ENCODE data around the gene FCAR.
"Not testable (repeated sequence)": the region's sequence is repeated elsewhere in the genome, so short reads cannot be mapped to it uniquely, and the experiment has no call there.

Gene FCAR

DNA sequence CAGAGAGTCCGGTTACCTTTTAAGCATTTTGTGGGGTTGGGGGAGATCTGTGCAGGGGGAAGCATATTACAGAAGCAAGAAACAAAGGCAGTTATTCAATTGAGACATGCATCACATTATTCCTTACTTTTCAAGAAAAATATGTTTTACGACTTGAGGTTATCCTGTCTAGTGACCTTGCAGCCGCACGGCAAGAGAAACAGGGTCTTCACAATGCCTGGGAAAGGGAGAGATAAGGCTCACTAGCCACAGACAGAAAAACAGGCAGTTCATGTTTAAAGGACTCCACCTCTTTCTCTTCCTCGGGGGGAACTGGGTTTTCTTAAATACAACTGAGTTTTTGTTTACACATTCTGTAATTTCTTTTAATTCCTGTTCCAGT is 31.4 kb downstream of the FCAR start:
- no peak overlapping the region for H3K4me3 ChIP-seq (ENCODE audit: low read depth, low read length)
- TF ChIP-seq, protein P1, sequence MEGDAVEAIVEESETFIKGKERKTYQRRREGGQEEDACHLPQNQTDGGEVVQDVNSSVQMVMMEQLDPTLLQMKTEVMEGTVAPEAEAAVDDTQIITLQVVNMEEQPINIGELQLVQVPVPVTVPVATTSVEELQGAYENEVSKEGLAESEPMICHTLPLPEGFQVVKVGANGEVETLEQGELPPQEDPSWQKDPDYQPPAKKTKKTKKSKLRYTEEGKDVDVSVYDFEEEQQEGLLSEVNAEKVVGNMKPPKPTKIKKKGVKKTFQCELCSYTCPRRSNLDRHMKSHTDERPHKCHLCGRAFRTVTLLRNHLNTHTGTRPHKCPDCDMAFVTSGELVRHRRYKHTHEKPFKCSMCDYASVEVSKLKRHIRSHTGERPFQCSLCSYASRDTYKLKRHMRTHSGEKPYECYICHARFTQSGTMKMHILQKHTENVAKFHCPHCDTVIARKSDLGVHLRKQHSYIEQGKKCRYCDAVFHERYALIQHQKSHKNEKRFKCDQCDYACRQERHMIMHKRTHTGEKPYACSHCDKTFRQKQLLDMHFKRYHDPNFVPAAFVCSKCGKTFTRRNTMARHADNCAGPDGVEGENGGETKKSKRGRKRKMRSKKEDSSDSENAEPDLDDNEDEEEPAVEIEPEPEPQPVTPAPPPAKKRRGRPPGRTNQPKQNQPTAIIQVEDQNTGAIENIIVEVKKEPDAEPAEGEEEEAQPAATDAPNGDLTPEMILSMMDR (IDR thresholded peaks at IDR 0.05; ENCODE audit: low read depth, low read length, missing control alignments), result no peak
- no peak for DNase-seq (ENCODE audit: low read depth)

DNA sequence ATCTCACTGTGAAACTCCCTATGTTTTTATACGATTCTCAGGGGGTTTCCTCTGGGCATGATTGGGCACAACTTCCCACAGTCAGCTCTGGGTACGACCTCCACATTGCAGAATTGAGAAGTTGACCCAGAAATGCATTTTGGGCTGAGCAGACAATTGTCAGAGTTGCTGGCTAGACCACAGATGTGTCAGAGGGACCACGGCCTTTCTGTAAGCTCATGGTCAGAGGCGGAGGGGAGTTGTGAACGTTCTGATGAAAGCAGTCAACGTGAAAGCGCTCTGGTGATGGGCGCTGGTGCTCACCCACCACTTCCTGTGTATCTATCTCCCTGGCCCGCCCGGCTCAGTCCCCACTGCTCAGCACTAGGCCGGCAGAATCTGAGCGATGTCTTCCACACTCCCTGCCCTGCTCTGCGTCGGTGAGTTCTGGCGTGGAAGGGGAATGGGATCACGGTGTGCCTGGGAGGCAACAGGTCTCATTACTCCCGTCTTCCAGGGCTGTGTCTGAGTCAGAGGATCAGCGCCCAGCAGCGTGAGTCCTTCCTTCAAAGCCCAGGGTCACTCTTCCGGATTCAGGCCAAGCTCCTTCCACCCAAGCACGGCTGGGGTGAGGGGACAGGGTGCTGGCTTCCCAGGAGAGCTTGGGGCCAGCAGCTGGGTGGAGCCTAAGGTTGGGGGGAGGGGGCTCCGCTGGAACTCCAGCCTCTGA is 31.9 kb downstream of the FCAR start, which contains the start of gene NCR1:
NCR1 (plus strand) TSS at position 346 of the 709 bp plus-strand sequence; CDS start at position 386, 40 bp downstream.
- H3K4me3 ChIP-seq (ENCODE audit: low read depth, low read length), result no peak within 1 kb of the TSS
- TF ChIP-seq, protein P1 (IDR thresholded peaks at IDR 0.05; ENCODE audit: low read depth, low read length, missing control alignments), result no peak
- DNase-seq (ENCODE audit: low read depth), result no peak

DNA sequence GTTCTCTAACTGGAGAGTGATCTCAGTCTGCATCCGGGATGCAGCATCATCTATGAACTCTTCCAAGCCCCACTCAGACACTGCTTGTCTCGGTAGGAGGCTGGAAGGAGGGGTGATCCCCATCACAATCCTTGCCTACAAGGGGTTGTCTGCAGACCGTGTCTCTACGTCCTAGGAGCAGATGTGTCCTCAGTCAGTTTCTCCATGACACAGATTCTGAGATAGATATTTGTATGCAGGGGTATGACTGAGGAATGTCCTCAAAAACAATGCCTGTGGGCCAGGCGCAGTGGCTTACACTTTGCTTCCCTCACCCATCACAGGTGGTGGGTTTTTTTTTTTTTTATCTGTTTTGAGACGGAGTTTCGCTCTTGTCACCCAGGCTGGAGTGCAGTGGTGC is 32.8 kb downstream of the FCAR start:
- TF ChIP-seq, protein P1 (IDR thresholded peaks at IDR 0.05; ENCODE audit: low read depth, low read length, missing control alignments), result no peak

DNA sequence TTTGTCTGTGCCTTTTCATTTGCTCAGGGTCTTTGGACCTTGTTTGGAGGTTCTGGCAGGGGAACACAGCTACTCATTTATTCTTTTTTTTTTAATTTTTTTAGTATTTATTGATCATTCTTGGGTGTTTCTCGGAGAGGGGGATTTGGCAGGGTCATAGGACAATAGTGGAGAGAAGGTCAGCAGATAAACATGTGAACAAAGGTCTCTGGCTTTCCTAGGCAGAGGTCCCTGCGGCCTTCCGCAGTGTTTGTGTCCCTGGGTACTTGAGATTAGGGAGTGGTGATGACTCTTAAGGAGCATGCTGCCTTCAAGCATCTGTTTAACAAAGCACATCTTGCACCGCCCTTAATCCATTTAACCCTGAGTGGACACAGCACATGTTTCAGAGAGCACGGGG is 33.9 kb downstream of the FCAR start:
- DNase-seq (ENCODE audit: low read depth); H3K4me3 ChIP-seq (ENCODE audit: low read depth, low read length): not testable (repeated sequence)

More for the DNA sequence above, 32.8 kb downstream of the FCAR start:
- no peak for DNase-seq (ENCODE audit: low read depth)
- H3K4me3 ChIP-seq (ENCODE audit: low read depth, low read length), result no peak overlapping the region

DNA sequence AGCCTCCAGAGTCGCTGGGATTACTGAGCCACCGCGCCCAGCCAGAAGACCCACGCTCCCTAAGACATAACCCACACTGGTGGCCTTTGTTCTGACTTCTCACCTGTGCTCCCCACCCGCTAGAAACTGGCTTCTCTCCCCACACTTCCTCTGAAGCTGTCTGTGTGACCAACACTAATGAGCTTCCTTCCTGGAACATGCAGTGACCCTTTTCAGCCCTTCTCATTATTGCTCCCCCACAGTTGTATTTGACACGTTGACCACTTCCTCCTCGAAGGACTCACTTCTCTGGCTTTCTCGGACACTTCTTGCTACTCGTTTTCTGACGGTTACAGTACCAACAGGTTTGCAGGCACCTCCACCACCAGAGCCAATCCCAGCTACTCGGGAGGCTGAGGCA is 42.8 kb downstream of the FCAR start:
- TF ChIP-seq, protein P1 (IDR thresholded peaks at IDR 0.05; ENCODE audit: low read depth, low read length, missing control alignments), result no peak
- H3K4me3 ChIP-seq (ENCODE audit: low read depth, low read length), result no peak overlapping the region
- DNase-seq (ENCODE audit: low read depth), result no peak

DNA sequence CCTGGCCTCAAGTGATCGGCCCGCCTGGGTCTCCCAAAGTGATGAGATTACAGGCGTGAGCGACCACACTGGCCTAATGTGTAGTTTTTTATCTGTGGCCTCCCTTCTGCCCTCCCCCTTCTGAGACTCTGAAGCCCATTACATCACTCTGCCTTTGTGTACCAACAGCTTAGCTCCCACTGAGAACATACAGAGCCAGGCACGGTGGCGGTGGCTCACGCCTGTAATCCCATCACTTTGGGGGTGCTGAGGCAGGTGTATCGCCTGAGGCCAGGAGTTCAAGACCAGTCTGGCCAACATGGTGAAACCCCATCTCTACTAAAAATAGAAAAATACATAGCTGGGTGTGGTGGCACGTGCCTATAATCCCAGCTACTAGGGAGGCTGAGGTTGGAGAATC is 44.5 kb downstream of the FCAR start:
- no peak for DNase-seq (ENCODE audit: low read depth)
- TF ChIP-seq, protein P1 (IDR thresholded peaks at IDR 0.05; ENCODE audit: low read depth, low read length, missing control alignments), result no peak
- H3K4me3 ChIP-seq (ENCODE audit: low read depth, low read length), result no peak overlapping the region

DNA sequence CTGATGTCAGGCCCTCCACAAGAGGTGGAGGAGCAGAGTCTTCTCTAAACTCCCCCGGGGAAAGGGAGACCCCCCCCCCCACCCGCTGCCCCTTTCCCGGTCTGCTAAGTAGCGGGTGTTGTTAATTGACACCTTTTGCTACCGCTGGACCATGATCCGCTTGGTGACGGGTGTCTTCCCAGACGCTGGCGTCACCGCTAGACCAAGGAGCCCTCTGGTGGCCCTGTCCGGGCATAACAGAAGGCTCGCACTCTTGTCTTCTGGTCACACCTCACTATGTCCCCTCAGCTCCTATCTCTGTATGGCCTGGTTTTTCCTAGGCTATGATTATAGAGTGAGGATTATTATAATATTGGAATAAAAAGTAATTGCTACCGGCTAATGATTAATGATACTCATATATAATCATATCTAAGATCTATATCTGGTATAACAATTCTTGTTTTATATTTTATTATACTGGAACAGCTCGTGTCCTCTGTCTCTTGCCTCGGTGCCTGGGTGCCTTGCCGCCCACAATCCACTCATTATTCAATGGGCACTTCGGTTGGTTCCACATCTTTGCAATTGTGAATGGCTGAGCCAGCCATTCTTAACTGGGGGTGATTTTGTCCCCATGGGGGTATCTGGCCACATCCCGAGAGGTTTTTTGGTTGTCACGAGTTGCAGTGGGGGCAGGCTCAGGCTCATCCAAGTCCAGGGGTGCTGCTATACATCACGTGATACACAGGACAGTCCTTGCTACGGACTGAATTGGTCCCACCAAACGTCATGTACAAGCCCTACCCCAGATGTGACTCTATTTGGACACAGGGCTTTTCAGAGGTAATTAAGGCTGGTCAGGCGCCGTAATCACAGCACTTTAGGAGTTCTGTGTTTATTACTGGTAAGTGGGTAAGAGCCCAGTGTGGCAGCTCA is 45.9 kb downstream of the FCAR start:
- H3K4me3 ChIP-seq (ENCODE audit: low read depth, low read length); DNase-seq (ENCODE audit: low read depth): not testable (repeated sequence)
- TF ChIP-seq, protein P1 (IDR thresholded peaks at IDR 0.05; ENCODE audit: low read depth, low read length, missing control alignments), result peak; percentile 35

Measured in GM12864 (cell line).